ENCODE results near the gene PRKCB. TPM values are rescaled to one million over a fixed set of nuclear protein-coding genes. Genes with fewer than 3 reads are reported as not detected.
"Not testable (repeated sequence)": the region's sequence is repeated elsewhere in the genome, so short reads cannot be mapped to it uniquely, and the experiment has no call there.

PRKCB gene
- total RNA-seq, 2 experiments from 2014 or later = 101 to 105 TPM

DNA sequence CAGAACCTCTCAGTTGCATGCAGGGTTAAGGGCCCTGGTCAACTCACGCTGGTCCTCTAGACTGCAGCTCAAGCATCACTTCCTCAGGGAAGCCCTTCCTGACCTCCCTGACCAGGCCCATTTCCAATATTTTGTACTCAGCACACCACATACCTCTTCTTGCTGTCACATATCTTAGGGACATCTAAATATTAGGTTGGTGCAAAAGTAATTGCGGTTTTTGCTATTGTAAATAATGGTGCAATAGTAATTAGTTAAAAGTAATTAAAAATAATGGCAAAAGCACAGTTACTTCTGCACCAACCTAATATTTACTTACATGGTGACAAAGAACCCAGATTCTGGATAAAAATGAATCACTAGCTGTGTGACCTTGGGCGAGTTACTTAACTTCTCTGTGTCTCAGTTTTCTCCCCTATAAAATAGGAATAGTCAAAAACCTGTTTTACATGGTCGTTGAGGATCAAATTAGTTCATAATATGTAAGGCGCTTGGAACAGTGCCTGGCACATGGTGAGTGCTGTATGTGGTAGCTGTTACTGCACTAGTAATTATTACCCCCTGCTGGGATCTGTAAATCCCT is 177.4 kb downstream of the PRKCB start:
- Mint-ChIP-seq H3K27ac (peak overlapping the region; percentile 95), H3K36me3 (ENCODE audit: low read depth) (peaks cover 15% of the 10 kb centered on the region), H3K27me3 (ENCODE audit: low read depth) (no peaks in the 10 kb centered on the region), H3K4me1 (ENCODE audit: low read depth) (peaks cover 59% of the 10 kb centered on the region), H3K4me3 (no peak overlapping the region), H3K9me3 (ENCODE audit: insufficient read depth) (no peaks in the 10 kb centered on the region)
- ChIA-PET POLR2A (no interaction called here), CTCF (interaction anchor here (1.1 to 13.2 kb wide), 5 partner anchors 133 to 216 kb away, joined by 3 to 341 read pairs (median 4); no protein-coding TSS in a partner anchor)
- DNase-seq (no peak), ATAC-seq (no peak)

DNA sequence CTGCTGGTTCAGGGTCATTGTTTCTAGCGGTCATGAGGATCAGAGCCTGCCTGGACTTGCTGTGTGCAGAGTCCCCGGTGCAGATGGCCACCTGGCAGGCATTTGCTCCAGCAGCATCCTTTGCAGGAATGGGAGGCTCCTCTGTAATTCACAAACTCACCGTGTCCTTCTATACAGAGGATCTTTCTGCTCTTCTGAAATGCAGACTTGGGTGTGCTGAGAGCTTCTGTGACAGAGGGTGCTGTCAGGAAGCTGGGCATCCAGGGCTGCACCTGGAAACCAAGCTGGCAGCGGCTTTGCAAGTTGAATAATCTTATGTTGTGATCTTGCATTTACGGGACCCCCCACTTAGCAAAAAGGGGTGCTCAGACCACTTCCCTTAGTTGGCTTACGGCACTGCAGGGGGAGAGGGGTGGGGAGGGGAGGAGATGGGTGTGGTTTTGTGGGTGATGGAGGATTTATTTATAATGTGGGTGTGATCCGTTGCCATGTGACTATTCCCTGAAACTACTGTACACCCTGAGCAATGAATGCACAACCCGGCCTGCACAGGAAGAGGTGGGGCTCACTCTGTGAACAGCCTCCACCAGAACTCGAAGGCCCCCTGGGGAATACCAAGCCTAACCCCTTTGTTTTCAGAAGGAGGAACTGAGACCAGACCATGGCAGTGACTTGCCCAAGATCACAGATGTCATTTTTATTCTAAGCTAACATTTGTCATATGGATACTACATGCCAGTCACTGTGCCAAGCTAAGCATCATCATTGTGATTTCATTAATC is 178.3 kb downstream of the PRKCB start:
- ChIA-PET POLR2A (interaction anchor here (0.6 kb wide), 1 partner anchor 22 kb away, joined by 3 read pairs; no protein-coding TSS in a partner anchor), CTCF (interaction anchor here (1.2 to 13.2 kb wide), 11 partner anchors 8 to 210 kb away, joined by 3 to 341 read pairs (median 4); no protein-coding TSS in a partner anchor)
- no peaks in the 10 kb centered on the region for H3K27me3 Mint-ChIP-seq (ENCODE audit: low read depth)
- ATAC-seq (peak; percentile 90), DNase-seq (peak; percentile 78)
- H3K36me3 Mint-ChIP-seq (ENCODE audit: low read depth) = peaks cover 11% of the 10 kb centered on the region
- no peaks in the 10 kb centered on the region for H3K9me3 Mint-ChIP-seq (ENCODE audit: insufficient read depth)
- H3K4me3 Mint-ChIP-seq = peak overlapping the region; percentile 61
- H3K27ac Mint-ChIP-seq = peak overlapping the region; percentile 95
- peaks cover 55% of the 10 kb centered on the region for H3K4me1 Mint-ChIP-seq (ENCODE audit: low read depth)

DNA sequence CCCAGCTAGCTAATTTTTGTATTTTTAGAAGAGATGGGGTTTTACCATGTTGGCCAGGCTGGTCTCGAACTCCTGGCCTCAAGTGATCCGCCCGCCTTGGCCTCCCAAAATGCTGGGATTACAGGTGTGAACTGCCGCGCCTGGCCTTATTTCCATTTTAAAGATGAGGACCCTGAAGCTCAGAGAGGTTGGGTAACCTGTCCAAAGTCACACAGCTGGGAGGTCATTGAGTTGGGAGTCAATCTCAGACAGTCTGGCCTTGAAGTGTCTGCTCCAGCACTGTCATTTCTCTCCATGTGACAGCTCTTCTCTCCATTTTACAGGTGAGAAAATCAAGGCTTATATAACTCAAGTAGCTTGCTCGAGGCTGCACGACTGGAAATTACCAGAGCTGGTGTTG is 179.2 kb downstream of the PRKCB start:
- peaks cover 53% of the 10 kb centered on the region for H3K4me1 Mint-ChIP-seq (ENCODE audit: low read depth)
- H3K27ac Mint-ChIP-seq = peak overlapping the region; percentile 22
- H3K9me3 Mint-ChIP-seq (ENCODE audit: insufficient read depth); ATAC-seq; H3K4me3 Mint-ChIP-seq; DNase-seq; H3K36me3 Mint-ChIP-seq (ENCODE audit: low read depth); H3K27me3 Mint-ChIP-seq (ENCODE audit: low read depth): not testable (repeated sequence)
- ChIA-PET CTCF (interaction anchor here (1.0 to 13.2 kb wide), 16 partner anchors 9 to 490 kb away, joined by 3 to 341 read pairs (median 4); no protein-coding TSS in a partner anchor), POLR2A (interaction anchor here (0.6 kb wide), 1 partner anchor 21 kb away, joined by 3 read pairs; no protein-coding TSS in a partner anchor)

DNA sequence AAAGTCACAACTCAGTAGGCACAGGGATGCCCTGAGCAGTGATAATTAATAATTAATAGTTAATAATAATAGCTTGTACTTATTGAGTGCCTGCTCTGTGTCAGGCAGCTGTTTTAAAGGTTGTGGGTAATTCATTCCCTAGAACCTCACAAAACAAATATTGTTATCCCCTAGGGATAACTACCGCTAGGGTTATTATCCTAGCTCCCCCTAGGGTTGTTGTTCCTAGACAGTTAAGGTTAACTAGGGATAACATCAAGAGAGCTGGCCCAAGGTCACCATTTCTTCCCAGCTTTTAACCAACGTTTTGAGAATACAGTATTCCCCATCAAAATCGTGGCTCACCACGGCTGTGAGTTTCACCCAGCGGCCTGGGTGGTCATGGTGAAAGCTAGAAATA is 180.1 kb downstream of the PRKCB start:
- no peaks in the 10 kb centered on the region for H3K27me3 Mint-ChIP-seq (ENCODE audit: low read depth)
- CTCF ChIA-PET = interaction anchor here (1.0 to 13.2 kb wide), 9 partner anchors 10 to 489 kb away, joined by 3 to 341 read pairs (median 5); no protein-coding TSS in a partner anchor
- H3K9me3 Mint-ChIP-seq (ENCODE audit: insufficient read depth) = no peaks in the 10 kb centered on the region
- DNase-seq (no peak), ATAC-seq (no peak)
- H3K4me3 Mint-ChIP-seq = no peak overlapping the region
- POLR2A ChIA-PET = no interaction called here
- H3K36me3 Mint-ChIP-seq (ENCODE audit: low read depth) = peaks cover 10% of the 10 kb centered on the region
- H3K27ac Mint-ChIP-seq = no peak overlapping the region
- peaks cover 49% of the 10 kb centered on the region for H3K4me1 Mint-ChIP-seq (ENCODE audit: low read depth)

DNA sequence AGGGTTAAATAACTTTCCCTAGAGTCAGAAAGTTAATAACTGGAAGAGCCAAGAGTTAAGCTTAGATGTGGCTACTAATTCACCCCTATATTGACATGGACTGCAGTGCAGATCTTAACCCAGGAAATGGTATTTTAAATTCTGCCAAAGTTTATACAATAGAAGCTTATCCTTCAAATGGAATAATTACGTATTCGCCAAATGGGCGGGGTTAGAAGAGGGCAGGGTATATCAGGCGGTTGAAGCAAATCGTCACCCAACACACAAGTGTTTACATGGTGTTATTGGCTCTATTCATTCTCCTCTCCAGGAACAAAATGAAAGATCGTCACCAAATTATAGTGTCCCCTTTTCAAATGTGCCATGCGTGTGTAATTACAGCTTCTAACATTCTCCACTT is 182.7 kb downstream of the PRKCB start:
- H3K27ac Mint-ChIP-seq = no peak overlapping the region
- H3K27me3 Mint-ChIP-seq (ENCODE audit: low read depth) = no peaks in the 10 kb centered on the region
- CTCF ChIA-PET = interaction anchor here (1.5 kb wide), 2 partner anchors 8 to 24 kb away, joined by 3 read pairs; no protein-coding TSS in a partner anchor
- H3K9me3 Mint-ChIP-seq (ENCODE audit: insufficient read depth) = no peaks in the 10 kb centered on the region
- no peak for ATAC-seq
- peaks cover 36% of the 10 kb centered on the region for H3K4me1 Mint-ChIP-seq (ENCODE audit: low read depth)
- H3K36me3 Mint-ChIP-seq (ENCODE audit: low read depth) = peaks cover 14% of the 10 kb centered on the region
- H3K4me3 Mint-ChIP-seq = no peak overlapping the region
- POLR2A ChIA-PET = no interaction called here
- no peak for DNase-seq

DNA sequence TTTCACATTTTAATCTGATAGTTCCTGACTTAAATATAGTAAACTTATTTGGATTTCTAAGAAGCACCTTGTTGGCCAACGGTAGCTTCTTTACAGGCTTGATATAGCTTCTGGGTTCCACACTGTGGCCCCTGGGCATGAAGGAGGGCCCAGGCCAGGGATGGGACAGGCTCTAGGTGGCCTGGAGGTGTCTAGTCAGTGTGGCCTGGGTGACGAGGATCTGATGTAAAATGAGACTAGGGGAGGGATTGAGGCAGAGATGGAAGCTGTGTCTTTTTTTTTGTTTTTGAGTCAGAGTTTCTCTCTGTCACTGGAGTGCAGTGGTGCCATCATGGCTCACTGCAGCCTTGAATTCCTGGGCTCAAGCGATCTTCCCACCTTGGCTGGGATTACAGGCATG is 187.0 kb downstream of the PRKCB start:
- peak overlapping the region; percentile 12 for H3K27ac Mint-ChIP-seq
- ChIA-PET CTCF (interaction anchor here (1.0 kb wide), 1 partner anchor 13 kb away, joined by 3 read pairs; no protein-coding TSS in a partner anchor), POLR2A (no interaction called here)
- no peaks in the 10 kb centered on the region for H3K27me3 Mint-ChIP-seq (ENCODE audit: low read depth)
- H3K36me3 Mint-ChIP-seq (ENCODE audit: low read depth) = peaks cover 8% of the 10 kb centered on the region
- DNase-seq (no peak), ATAC-seq (no peak)
- no peak overlapping the region for H3K4me3 Mint-ChIP-seq
- H3K9me3 Mint-ChIP-seq (ENCODE audit: insufficient read depth) = no peaks in the 10 kb centered on the region
- H3K4me1 Mint-ChIP-seq (ENCODE audit: low read depth) = peaks cover 4% of the 10 kb centered on the region

DNA sequence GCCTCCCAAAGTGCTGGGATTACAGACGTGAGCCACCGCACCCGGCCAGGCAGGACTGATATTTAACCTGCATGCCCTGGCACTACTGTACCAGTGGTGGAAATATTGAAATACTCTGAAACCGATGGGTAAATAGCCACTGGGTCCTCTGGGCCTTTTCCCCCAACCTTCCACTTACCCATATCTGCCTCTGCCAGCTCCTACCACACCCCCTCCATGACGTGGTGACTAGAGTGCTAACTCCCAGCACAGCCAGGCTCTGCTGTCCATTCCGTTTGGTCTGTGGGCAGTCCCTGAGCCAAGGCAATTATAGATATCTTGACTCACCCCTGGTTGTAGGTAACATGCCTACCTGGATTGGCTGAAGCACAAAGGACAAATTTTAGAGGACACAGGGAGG is 187.8 kb downstream of the PRKCB start:
- ATAC-seq (no peak), DNase-seq (no peak)
- Mint-ChIP-seq H3K27ac (no peak overlapping the region), H3K4me1 (ENCODE audit: low read depth) (peaks cover 4% of the 10 kb centered on the region), H3K36me3 (ENCODE audit: low read depth) (peaks cover 11% of the 10 kb centered on the region), H3K4me3 (no peak overlapping the region), H3K27me3 (ENCODE audit: low read depth) (no peaks in the 10 kb centered on the region), H3K9me3 (ENCODE audit: insufficient read depth) (no peaks in the 10 kb centered on the region)
- ChIA-PET POLR2A (no interaction called here), CTCF (no interaction called here)

DNA sequence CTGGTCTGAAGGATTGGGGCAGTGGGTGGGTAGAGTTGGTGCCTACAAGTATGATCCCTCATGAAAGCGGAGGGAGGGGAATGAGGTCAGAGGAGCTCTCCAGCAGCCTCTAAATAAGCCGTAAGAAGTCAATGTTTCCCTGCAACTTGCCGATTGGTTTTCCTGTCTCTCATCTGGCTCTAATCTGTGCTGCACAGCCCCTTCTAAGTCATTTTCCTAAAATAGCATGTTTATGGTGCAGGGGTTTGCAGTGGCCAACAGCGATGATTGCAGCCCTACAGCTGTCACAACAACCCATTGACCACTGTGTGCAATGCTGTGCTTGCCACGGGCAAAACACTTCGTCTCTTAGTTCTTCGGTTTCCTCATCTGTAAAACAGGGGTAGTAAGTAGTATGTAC is 189.2 kb downstream of the PRKCB start:
- no peak overlapping the region for H3K4me3 Mint-ChIP-seq
- H3K4me1 Mint-ChIP-seq (ENCODE audit: low read depth) = peaks cover 5% of the 10 kb centered on the region
- ChIA-PET POLR2A (no interaction called here), CTCF (interaction anchor here (1.4 kb wide), 1 partner anchor 18 kb away, joined by 5 read pairs; no protein-coding TSS in a partner anchor)
- DNase-seq (no peak), ATAC-seq (no peak)
- H3K9me3 Mint-ChIP-seq (ENCODE audit: insufficient read depth) = no peaks in the 10 kb centered on the region
- peak overlapping the region; percentile 10 for H3K27ac Mint-ChIP-seq
- H3K27me3 Mint-ChIP-seq (ENCODE audit: low read depth) = no peaks in the 10 kb centered on the region
- H3K36me3 Mint-ChIP-seq (ENCODE audit: low read depth) = peaks cover 18% of the 10 kb centered on the region

DNA sequence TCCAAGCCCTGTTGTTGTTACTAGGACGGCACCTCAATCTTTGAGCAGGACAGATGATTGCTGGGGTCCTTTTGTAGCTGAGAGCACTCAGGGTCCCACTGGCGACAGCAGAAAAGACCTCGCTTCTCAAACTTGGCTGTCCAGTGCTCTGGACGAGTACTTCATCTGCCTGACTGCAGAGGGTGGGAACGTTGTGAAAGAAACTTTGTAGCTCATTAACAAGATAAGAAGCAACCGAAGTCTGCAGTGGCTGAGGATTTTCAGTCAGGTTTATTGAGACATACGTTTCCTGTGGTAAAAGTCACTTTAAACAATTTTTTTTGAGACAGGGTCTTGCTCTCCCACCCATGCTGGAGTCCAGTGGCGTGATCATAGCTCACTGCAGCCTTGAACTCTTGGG is 191.7 kb downstream of the PRKCB start:
- Mint-ChIP-seq H3K36me3 (ENCODE audit: low read depth) (peaks cover 30% of the 10 kb centered on the region), H3K27me3 (ENCODE audit: low read depth) (no peaks in the 10 kb centered on the region), H3K27ac (no peak overlapping the region), H3K9me3 (ENCODE audit: insufficient read depth) (no peaks in the 10 kb centered on the region), H3K4me1 (ENCODE audit: low read depth) (peaks cover 26% of the 10 kb centered on the region), H3K4me3 (no peak overlapping the region)
- CTCF ChIA-PET = interaction anchor here (0.9 to 1.5 kb wide), 3 partner anchors 9 to 226 kb away, joined by 3 to 5 read pairs (median 3); no protein-coding TSS in a partner anchor
- DNase-seq (no peak), ATAC-seq (no peak)
- POLR2A ChIA-PET = interaction anchor here (0.5 kb wide), 1 partner anchor 1000 kb away, joined by 3 read pairs; no protein-coding TSS in a partner anchor

DNA sequence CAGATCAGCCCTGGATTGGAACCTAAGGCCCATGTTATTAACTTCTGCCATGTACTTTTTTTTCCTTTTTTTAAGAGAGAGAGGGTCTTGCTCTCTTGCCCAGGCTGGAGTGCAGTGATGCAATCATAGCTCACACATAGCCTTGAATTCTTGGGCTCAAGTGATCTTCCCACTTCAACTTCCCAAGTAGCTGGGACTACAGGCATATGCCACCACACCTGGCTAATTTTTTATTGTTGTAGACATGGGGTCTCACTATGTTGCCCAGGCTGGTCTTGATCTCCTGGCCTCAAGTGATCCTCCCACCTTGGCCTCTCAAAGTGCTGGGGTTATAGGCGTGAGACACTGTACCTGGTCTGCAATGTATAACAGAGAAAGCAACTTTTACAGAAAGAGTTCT is 194.1 kb downstream of the PRKCB start:
- Mint-ChIP-seq H3K4me1 (ENCODE audit: low read depth) (peaks cover 49% of the 10 kb centered on the region), H3K27ac (peak overlapping the region; percentile 28)
- POLR2A ChIA-PET = not testable (repeated sequence)

DNA sequence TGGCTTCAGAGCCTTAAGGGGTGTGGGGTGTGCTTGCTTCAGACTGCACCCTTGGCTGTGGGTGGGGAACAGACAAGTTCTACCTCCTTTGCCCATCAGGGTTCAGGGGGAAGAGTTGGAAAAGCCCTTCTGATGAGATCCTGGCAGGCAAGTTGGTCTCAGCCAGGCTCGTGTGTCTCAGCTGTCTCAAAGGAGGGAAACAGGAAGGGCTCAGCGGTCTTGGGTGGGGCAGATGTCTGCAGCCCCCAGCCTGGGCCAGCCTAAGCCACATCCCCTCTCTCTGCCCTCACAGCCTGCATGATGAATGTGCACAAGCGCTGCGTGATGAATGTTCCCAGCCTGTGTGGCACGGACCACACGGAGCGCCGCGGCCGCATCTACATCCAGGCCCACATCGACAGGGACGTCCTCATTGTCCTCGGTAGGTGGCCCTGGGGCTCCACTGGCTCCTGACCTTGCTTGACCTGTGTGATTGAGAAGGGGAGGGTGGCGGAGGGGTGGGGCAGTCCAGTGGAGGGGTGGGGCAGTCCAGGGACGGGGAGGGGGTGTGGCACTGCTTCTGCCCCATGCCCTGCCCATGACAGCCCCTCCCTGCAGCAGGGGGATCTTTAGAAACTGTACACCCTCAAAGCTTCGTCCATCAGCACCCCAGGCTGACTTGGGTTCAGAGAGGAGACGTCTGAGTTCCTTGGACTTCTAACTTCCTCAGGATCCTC is 199.5 kb downstream of the PRKCB start:
- Mint-ChIP-seq H3K36me3 (ENCODE audit: low read depth) (peaks cover 59% of the 10 kb centered on the region), H3K4me1 (ENCODE audit: low read depth) (peaks cover 68% of the 10 kb centered on the region), H3K9me3 (ENCODE audit: insufficient read depth) (no peaks in the 10 kb centered on the region), H3K27me3 (ENCODE audit: low read depth) (no peaks in the 10 kb centered on the region), H3K27ac (peak overlapping the region; percentile 91), H3K4me3 (peak overlapping the region; percentile 66)
- ChIA-PET CTCF (interaction anchor here (0.9 to 5.2 kb wide), 13 partner anchors 13 to 469 kb away, joined by 3 to 126 read pairs (median 5); no protein-coding TSS in a partner anchor), POLR2A (interaction anchor here (0.6 kb wide), 2 partner anchors 34 to 176 kb away, joined by 3 to 6 read pairs; no protein-coding TSS in a partner anchor)
- ATAC-seq = peak; percentile 73
- peak; percentile 75 for DNase-seq

More for the DNA sequence above, 194.1 kb downstream of the PRKCB start:
- peaks cover 50% of the 10 kb centered on the region for H3K36me3 Mint-ChIP-seq (ENCODE audit: low read depth)
- not testable (repeated sequence) for H3K4me3 Mint-ChIP-seq; H3K27me3 Mint-ChIP-seq (ENCODE audit: low read depth); DNase-seq; H3K9me3 Mint-ChIP-seq (ENCODE audit: insufficient read depth); ATAC-seq
- CTCF ChIA-PET = interaction anchor here (1.1 to 1.6 kb wide), 3 partner anchors 12 to 152 kb away, joined by 3 to 9 read pairs (median 6); no protein-coding TSS in a partner anchor
